Stimulated activated CD4-positive, alpha-beta T cell treated with anti-CD3 and anti-CD28 coated beads, Interleukin-12 subunit alpha, Interleukin-12 subunit beta, amount 100 ng/mL, for 4 hours (primary cell): ENCODE measurements around the gene PFDN1.

Experiments used
- DNase-seq: peaks from one replicate; pipeline ENCODE4 v3.0.0-alpha.2; 2020

Gene PFDN1

GRCh38 chr5:140295414-140295813 lies 7.5 kb downstream of the PFDN1 start:
- DNase-seq: no peak

- DNase-seq: no peak
Measured at GRCh38 chr5:140294753-140295152, 8.1 kb downstream of the PFDN1 start.

GRCh38 chr5:140293849-140294100 lies 9.1 kb downstream of the PFDN1 start:
- DNase-seq: no peak

- no peak for DNase-seq
Measured at GRCh38 chr5:140293091-140293848, 9.6 kb downstream of the PFDN1 start.

- no peak for DNase-seq
Measured at GRCh38 chr5:140292212-140293036, 10.5 kb downstream of the PFDN1 start.

GRCh38 chr5:140287801-140288521 lies 14.9 kb downstream of the PFDN1 start:
- DNase-seq: no peak

- no peak for DNase-seq
Measured at GRCh38 chr5:140286424-140286823, 16.5 kb downstream of the PFDN1 start.

- DNase-seq: no peak
Measured at GRCh38 chr5:140284013-140284412, 18.9 kb downstream of the PFDN1 start.

- no peak for DNase-seq
Measured at GRCh38 chr5:140282266-140282665, 20.6 kb downstream of the PFDN1 start.

GRCh38 chr5:140275837-140276236 lies 27.1 kb downstream of the PFDN1 start:
- DNase-seq: no peak

- DNase-seq: no peak
Measured at GRCh38 chr5:140273401-140273877, 29.5 kb downstream of the PFDN1 start.

GRCh38 chr5:140270008-140270407 lies 32.9 kb downstream of the PFDN1 start:
- DNase-seq: no peak

GRCh38 chr5:140267559-140268018 lies 35.3 kb downstream of the PFDN1 start:
- no peak for DNase-seq

GRCh38 chr5:140267201-140267540 lies 35.7 kb downstream of the PFDN1 start:
- DNase-seq: no peak

- DNase-seq: no peak
Measured at GRCh38 chr5:140266471-140267200, 36.3 kb downstream of the PFDN1 start.

- DNase-seq: no peak
Measured at GRCh38 chr5:140265845-140266244, 37.1 kb downstream of the PFDN1 start.

GRCh38 chr5:140262839-140263238 lies 40.1 kb downstream of the PFDN1 start:
- no peak for DNase-seq

- no peak for DNase-seq
Measured at GRCh38 chr5:140262221-140262620, 40.7 kb downstream of the PFDN1 start.

GRCh38 chr5:140261403-140262171 lies 41.3 kb downstream of the PFDN1 start:
- DNase-seq: no peak

GRCh38 chr5:140260089-140260656 lies 42.7 kb downstream of the PFDN1 start:
- no peak for DNase-seq

- no peak for DNase-seq
Measured at GRCh38 chr5:140259500-140259899, 43.4 kb downstream of the PFDN1 start.

GRCh38 chr5:140258873-140259272 lies 44.0 kb downstream of the PFDN1 start:
- DNase-seq: no peak
